Measurements from ENCODE around the gene FBXL4.

Gene FBXL4

DNA sequence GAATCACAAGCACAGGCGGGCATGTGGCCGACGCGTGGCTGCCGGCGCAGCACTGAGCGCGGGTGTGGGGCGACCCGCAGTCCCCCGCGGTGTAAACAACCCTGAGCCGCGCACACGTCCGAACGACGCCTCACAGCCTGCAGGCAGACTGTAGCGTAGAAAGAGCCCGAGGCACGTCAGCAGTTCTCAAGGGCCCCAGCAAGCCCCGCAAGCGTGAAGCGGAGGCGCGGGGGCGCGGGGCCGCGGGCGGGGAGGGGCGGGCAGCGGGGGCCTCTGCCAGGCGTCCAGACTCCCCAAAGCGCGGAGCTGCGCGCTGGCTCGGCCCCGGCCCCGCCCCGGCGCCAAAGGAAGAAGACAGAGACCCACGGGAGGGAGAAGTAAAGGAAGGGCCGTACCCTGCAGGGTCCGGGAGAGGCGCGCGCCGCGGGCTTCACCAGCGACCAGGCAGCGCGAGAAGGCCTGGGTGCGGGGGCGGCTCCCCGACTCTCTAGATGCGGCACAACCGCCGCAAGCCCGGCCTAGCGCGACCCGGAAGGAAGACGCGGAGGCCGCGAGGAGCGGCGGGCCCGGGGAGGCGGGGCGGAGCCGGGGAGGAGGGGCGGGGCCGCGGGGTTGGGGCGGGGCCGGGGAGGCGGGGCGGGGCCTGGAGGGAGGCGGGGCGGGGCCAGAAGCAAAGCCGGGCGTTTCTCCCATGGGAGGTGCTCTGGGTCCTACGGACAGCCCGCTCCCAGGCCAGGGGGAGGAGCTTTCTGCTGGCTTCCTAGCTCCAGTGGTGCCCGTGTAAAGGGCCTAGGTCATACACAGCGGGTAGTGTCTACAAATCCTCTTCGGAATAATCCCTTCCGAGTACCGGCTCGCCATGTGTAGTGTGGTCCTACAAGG is at the start of gene FBXL4:
Gene FBXL4 (minus strand): TSS at position 536 of the 882 bp plus-strand sequence. CDS start 20,958 bp downstream, outside the sequence.
- peak; percentile 97 for DNase-seq

DNA sequence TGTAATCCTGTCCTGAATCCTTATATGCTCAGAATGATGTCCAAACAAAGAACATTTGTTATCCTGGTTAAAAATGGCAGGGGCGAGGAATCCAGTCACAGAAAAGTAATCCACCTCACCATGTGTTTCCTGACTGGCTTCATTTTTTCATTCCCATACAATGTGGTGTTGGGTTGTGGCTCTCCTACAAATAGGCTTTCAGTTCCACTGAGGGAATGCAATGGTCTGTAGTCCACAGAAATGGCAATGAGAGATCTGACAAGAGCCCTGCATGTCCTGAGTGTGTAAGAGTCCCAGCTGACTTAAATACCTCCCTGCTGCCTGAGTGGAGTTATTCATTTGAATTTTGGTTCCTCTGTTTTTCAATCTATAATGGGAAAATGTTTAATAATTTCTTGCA is 47.4 kb upstream of the FBXL4 start:
- no peak for DNase-seq

DNA sequence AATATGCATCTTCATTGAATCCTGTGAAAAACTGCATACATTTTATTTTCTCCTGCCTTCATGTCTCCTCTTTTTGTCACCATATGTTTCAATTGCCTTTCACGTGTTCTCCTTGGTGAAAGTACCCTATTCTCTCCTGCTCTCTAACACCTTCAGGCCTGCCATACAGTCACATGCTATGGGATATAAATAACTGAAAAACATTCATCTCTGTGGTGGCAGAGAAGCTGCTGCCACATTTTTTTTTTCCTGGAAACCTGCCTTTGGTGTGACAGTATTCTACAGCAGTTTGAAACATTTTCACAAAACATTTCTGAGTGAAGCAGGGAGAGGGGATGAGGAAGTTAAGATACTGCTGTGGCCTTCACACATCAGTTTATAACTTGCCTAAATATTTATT is 44.8 kb upstream of the FBXL4 start:
- no peak for DNase-seq

DNA sequence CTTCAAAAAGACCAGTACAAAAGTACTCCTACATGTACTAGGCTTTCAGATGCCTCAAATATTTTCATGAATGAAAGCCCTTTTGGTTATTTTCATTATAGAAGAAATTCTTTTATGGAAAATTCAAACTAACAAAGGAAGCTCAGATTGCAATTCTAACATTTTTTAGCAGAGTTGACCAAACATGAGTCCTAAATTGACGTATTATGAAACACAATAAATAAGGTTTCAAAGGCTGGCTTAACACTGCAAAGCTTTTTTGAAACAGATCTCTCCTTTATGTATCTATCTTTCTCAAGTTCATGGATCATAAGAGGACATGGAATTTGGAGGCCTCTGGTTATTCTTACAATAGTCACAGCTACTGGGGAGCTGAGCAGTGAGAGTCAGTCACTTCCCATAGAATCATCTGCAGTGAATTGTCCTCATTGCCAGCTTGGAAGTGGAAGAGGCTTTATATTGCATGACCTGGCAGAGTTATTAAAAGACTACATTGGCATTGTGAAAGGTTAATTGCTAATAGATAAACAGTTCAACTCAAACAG is 38.4 kb upstream of the FBXL4 start:
- no peak for DNase-seq

DNA sequence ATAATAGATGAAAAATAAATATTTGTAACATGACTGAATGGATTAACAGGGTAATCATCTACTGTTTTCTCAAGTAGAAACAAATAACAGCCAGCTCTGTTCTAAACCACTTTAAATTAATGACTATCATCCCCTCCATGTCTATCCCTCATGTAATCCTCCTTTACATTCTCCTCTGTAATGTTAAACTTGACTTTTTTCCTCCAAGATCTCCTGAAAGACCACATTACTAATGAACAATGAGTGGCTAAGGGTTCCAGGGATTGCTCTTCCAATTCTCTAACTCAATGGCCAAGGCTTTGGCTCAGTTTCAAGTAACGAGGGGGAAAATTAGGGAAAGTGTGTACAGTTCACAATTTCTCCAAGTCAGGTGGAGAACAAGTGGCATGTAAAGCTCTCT is 37.6 kb upstream of the FBXL4 start:
- no peak for DNase-seq

DNA sequence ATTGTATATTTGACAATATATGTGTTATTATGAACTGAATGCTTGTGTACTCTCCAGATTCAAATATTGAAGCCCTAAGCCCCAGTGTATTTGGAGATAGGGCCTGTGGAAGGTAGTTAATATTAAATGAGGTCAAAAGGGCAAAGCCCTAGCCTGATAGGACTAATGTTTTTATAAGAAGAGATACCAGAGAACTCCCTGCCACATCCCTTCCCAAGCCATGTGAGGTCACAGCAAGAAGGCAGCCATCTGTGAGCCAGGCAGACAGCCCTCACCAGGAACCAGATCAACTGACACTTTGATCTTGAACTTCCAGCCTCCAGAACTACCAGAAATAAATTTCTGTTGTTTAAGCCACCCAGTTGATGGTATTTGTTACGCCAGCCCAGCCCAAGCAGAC is 36.4 kb upstream of the FBXL4 start:
- DNase-seq: no peak

DNA sequence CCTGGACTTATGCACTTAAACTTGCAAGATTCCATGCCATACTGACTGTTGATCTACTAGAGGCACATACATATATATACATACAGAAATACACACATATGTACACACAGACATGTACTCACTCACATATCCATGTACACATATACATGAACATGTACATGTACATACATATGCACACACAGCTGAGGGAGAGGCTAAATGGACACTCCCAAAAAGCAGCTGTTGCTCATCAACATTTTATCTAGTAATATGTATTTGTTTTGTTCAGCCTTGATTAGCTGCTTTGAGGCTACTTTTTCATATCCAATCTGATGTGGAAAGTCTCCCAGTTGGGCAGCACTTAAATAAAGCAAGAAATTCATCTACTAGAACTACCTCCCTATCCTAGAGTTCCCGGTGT is 33.7 kb upstream of the FBXL4 start:
- no peak for DNase-seq

DNA sequence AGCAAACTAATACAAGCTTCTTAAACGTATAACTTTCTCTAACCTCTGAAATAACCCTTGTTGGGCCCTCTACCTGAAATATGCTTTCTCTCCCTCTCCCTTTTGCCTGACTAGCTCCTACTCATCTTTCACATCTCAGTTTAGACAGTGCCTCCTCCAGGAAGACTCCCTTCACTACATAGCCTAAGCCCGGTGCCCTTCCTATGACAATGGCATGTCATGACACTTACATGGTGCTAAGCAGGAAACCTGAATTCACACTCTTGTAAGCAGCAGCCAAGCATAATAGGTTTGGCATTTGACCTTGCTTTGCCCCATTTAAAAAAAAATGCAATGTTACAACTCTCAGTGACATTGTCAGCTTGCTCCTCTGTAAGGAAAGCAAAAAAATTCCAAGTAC is 33.1 kb upstream of the FBXL4 start:
- no peak for DNase-seq

DNA sequence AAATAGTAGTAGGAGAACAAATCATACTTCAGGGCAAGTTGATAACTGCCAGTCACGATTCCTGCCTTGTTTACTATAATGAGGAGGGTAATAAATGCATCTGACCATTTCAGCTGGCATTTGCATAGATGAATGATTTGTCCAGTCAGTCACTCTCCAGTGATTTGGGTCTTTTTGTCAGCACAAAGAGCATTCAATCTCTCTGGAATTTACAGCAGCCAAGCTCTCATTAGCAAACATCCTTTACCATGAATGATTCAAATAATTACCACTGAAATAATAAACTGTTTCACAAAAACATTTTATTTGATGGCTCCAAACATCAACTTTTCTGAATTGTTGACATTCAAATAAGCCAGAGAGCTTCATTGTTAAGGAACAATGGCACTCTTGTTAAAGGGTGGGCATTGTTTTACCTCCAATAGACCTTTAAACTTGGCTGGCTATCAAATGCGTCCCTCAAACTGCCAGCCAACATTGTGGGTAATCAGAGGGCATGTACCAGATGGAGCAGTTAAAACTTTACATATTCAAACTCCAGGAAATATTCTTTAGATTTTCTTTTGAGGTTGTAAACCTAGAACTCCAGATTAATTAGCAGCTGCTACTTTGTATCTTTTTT is 30.0 kb upstream of the FBXL4 start:
- no peak for DNase-seq

DNA sequence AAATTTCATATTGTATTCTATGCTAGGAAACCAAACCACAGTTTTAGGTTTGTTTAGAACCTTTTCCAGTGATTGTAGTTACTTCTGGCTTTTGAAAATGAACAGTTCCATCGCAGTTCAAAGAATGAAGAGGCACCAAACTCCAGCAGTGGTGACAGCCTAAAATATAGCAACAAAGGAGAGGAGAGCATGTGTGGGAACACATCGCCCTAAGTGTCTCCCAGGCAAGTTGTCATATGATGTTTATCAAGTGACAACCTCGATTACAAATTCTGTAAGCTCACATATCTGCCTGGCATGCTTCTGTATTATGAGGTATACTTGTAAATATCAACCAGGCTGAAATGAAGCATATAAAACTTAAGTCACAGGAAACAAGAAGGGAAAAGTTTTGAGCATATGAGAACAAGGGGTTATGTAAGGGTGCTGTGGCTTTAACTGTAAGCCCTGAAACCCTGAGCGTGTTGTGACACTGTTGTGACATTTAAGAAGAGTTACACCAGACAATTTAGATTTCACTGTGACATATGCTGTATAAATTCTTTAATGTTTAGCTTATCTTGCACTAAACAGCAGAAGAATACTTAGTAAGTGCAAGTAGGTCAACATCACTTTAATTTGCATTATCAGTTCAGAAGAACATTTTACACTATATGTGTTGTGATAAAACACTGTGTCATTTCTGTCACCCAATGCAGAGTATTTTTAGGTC is 29.1 kb upstream of the FBXL4 start:
- DNase-seq: no peak

DNA sequence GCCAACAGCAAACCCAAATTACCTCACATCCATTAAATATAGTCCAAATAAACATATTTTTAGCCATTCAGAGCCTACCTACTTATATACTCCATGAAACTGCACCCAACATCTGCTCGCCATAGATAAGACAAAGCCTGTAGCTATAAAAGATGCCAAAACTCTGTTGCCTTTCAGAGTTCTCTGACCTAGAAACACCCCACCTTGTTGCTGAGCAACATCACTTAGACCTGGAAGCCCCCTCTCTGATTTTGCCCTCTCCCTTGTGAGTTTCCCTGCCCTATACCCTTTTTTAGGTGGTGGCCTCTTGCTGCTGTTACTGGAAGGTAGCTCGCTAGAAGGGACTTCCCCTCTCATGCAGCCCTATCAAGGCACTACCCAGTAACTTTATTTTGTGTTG is 27.7 kb upstream of the FBXL4 start:
- no peak for DNase-seq

DNA sequence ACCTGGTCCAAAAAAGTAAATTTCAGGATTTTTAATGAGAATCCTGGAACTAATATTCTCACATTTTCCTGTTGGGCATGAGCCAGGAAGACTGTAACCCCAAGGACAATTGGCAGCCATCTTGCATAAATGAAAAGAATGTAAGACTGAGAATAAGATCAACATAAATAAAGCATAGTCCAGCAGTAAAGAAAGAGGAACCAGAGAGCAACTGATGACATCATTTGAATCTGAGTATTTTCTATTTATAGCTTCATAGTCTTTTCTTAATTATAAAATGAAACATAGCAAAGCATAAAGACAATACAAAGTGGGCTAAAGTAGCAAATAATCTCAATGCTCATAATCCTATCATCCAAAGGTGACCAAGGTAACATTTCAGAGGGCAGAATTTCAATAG is 26.6 kb upstream of the FBXL4 start:
- no peak for DNase-seq

DNA sequence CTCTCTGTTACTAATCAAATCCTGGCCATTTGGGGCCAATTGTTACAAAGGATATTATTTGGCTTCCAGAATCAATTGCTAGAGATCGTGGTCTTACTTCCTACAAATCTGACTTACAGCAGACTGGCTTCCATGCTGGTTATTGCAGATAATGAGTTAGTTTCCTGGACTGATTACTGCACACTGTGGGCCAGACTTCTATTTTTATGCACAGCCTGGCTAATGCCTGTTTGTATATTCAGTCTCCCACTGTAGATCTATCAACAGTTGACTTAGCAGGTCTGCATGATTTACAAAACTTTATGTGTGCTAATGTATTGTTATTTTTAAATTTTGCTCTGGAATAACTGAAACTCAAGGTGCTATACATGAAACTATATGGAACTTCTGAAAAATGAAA is 25.8 kb upstream of the FBXL4 start:
- DNase-seq: no peak

DNA sequence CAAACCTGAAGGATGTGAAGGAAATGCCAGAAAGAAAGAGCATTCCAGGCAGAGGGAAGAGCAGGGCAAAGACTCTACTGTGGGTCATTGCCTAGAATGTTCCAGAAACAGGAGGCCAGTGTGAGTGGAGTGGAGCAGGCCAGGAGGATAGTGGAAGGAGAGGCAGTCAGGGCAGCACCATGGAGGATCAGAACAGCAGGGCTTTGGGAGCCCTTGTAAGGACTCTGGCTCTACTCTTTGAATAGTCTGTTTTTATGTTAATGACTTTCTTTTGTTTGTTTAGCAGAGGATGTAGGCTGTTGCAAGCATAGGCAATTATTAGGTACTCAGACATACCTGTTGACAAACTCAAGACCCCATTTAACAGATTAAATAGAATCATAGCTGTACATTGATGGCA is 23.6 kb upstream of the FBXL4 start:
- no peak for DNase-seq

DNA sequence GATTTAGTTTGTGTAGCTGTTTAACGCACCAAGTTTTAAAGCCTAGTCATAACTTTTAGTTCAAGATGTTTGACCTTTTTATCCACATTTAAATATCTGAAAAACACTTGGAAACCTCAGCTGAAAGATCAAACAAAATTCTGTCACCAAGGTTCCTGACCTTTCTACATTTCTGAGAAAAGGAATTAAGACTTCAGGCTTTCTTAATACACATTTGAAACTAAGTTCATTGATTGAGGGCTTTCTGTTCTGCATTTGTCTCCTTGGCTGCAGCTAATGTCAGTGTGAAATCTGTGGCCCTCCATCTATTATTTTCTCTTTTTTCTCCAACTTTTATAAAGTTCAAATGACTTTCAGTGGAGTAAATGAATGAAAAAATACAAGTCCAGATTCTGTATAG is 22.7 kb upstream of the FBXL4 start:
- DNase-seq: no peak

DNA sequence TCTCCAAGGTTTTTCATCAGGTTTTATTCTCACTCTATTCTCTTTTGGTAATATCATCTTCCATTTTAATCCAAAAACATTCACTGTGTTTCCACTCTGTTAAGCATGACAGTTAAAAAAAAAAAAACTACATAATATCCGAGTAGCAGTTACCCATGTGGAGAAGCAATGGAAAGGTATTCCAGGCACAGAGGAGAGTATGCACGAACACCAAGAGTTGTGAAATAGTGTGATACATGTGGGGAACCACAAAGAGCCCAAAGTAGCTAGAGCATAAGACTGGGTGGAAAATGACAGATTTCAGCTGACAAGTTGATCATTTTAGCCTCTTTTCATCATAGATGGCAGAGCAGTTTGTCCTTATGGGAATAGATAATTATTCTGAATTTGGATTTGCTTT is 19.9 kb upstream of the FBXL4 start:
- DNase-seq: no peak

DNA sequence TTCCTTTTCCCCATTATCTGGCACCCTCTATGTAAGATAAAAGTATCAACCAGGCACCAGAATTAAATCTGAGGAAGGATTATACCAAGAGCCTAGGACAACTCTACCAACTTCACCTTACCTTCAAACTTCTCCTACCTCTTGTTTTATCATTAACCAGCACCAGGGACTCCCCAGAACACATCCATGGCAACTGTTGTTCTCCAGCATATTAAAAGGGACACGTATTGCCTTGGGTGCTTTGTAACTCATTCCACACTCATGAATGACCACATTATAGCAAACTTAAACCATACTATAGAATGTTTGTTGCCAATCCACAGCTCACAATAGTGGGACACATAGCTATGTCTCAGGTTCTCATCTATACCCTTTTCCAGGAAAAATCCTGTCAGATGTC is 11.9 kb upstream of the FBXL4 start:
- DNase-seq: no peak

DNA sequence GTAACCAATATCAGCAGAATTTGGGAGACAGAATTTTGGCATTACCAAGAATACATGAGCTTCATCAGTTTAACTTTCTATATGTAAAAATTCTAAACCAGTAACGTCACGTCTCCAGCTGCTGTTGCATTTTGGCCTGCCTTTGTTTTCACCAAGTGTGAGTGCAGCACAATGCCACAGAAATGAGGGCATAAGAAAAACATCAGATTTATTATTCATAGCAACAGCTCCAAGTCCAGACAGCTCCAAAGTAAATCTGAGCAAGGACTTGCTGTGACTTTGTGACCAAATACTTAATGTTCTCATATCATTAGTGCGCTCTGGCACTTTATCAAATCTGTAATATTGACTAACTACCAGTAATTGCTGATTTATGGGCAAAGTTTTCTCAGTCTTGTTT is 11.0 kb upstream of the FBXL4 start:
- no peak for DNase-seq

DNA sequence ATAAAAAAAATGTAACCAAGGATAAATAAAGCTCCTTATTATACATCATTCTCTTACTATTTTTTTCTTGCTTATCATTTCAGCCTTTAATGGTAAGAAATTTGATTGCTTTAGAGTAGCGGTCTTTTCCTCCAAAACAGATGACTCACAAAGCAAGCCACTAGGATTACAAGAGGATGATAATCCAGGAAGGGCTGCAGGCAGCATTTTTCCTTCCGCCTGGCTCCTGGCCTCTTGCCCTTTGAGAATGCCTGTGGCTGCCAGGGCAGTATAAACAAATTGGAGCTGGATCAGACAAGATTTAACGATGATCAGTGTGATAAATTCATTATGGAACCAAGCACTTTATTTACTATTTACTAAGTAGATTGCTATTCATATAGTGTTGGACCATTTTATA is 9.7 kb upstream of the FBXL4 start:
- DNase-seq: peak; percentile 76

DNA sequence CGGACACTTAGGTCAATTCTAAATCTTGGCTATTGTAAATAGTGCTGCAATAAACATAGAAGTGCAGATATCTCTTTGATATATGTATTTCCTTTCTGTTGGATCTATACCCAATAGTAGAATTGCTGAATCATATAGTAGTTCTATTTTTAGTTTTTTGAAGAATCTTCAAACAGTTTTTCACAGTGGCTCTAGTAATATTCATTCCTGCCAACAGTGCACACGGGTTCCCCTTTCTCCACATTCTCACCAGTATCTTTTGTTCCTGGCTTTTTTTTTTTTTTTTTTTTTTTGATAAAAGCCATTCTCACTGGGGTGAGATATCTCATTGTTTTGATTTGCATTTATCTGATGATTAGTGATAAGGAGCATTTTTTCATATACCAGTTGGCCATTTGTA is 1.8 kb upstream of the FBXL4 start:
- DNase-seq: no peak

DNA sequence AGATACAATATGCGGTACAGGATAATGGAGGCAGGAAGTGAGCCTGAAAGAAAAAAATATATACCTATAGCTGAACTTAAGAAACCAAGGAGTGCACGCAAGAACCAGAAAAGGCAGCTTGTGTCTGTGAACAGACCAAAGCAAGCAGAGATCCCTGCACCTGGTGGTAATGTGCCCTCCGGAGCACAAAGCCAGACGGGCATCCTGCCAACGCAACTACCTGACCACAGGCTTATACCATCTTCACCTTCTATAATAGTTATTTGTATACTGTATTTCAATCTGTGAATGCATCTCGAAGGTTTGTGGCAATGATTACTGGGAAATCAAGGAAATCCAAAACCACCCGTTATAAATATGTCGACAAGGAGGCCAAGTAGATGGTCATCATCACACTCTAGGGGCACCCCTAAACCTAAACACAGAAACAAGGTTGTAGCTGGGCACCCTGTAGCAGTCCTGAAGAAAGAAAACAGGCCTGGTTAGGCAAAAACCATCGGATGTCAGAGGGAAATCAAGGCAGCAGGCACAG is 801 bp downstream of the FBXL4 start:
- no peak for DNase-seq

DNA sequence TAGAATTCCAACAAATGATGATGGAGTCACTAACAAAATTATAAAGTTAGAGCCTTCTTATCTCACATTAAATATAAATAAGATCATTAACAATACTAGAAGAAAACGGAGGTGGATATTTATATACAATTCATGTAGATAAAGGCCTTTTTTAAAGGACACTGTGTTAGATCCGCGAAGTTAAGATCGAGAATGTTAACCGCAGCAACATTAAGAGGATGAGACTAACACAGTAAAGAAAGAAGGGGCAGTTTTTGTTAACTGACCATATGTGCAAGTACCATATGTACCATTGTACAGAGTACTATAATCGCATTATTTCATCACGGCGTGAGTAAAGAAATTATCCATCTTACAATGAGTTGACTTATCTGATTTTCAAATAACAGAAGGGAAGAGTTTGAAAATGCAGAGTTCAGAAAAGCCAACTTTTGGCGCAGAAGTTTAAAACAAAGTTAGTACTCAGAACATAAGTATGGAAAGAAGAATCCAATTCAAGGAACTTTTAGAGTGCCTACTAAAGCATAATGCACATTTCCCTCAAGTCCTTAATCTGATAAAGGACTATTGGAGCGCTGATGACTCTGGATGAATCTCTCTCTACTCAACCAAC is 1.4 kb downstream of the FBXL4 start:
- no peak for DNase-seq

Measured in islet precursor cell (in vitro differentiated cells).